ACC112 (cell line): Measurements from ENCODE around the gene LACTB.

ENCODE experiments used
- H2AFZ ChIP-seq: fragments of 200-600 bp; sonication (generic); one replicate; pipeline ENCODE4 v1.6.0; 2017; ENCODE audit warnings: antibody characterized with exemption, low read length; ENCODE audit not compliant: unreplicated experiment
- H3K27ac ChIP-seq: fragments of 200-600 bp; sonication (generic); 2 replicates; pipeline ENCODE4 v1.5.1; 2014; ENCODE audit warnings: low read depth, mild to moderate bottlenecking, antibody characterized with exemption, low read length, moderate library complexity
- H3K27me3 ChIP-seq: fragments of 200-600 bp; sonication (generic); 2 replicates; pipeline ENCODE4 v1.6.1; 2014; ENCODE audit warnings: mild to moderate bottlenecking, antibody characterized with exemption, low read length, moderate library complexity, mixed read lengths; ENCODE audit not compliant: insufficient read depth
- H3K36me3 ChIP-seq: fragments of 200-600 bp; sonication (generic); 2 replicates; pipeline ENCODE4 v1.6.1; 2016; ENCODE audit warnings: mild to moderate bottlenecking, antibody characterized with exemption, low read length, moderate library complexity, mixed read lengths; ENCODE audit not compliant: insufficient read depth
- H3K4me1 ChIP-seq: fragments of 200-600 bp; sonication (generic); one replicate; pipeline ENCODE4 v1.6.1; 2016; ENCODE audit warnings: low read length, mixed read lengths; ENCODE audit not compliant: insufficient read depth, unreplicated experiment, control insufficient read depth
- H3K4me3 ChIP-seq: fragments of 200-600 bp; sonication (generic); 2 replicates; pipeline ENCODE4 v1.5.1; 2014; ENCODE audit warnings: mild to moderate bottlenecking, low read depth, low read length
- H3K79me2 ChIP-seq: fragments of 200-600 bp; sonication (generic); one replicate; pipeline ENCODE4 v1.6.0; 2016; ENCODE audit warnings: low read length; ENCODE audit not compliant: control insufficient read depth, unreplicated experiment, insufficient read depth

The LACTB gene

DNA sequence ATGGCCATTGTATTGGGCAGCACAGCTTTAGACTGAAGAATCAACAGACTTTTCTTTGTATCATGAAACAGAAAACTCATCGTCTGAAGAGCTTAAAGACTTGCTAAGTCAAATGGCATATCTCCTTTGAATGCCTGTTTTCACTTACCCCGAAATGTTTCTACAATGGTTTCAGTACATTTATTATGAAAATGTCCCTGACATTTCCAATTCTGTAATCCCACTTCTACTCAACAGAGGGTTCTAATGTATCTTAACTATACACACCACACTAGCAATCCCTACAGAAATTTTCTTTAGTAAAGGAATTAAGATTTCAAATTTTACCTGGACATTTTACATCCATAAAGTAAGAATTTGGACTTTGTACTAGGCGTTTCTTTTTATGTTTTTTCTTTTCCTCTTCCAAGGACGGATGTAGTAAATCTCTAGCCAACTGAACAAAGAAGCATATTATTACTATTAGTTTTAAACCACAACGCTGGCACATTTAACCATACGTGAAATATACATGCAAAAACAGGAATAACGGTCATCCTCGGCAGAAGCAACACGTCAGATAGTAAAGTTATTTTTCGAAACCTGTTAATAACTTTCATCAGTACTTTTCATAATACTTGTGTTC lies 34.5 kb downstream of the LACTB start:
- Histone ChIP-seq H3K4me1 (peaks cover 9% of the 10 kb centered on the region), H3K27ac (peak overlapping the region; percentile 86), H3K79me2 (peaks cover 32% of the 10 kb centered on the region), H3K4me3 (peak overlapping the region; percentile 92), H3K36me3 (peaks cover 32% of the 10 kb centered on the region), H2AFZ (peak overlapping the region; percentile 1), H3K27me3 (no peaks in the 10 kb centered on the region)

DNA sequence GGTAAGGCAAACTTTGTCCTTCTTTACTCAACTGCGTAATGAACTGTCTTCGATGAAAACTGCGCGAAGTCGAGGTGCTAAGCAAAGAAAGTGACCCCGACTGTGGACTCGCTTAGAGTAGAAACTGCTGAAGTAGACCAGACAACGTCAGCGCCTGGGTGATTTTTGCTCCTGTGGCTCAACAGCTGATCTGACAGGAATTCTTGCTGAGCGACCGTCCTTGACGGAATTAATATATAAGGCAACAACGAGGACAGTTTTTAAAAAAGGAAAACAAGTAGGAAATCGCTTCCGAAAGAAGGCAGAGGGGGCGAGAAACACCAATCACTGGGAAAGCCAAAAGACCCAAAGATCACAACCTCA lies 35.1 kb downstream of the LACTB start:
- Histone ChIP-seq H3K27ac (peak overlapping the region; percentile 86), H3K4me3 (peak overlapping the region; percentile 92), H3K4me1 (peaks cover 9% of the 10 kb centered on the region), H2AFZ (peak overlapping the region; percentile 62), H3K36me3 (peaks cover 27% of the 10 kb centered on the region), H3K79me2 (peaks cover 32% of the 10 kb centered on the region), H3K27me3 (no peaks in the 10 kb centered on the region)

DNA sequence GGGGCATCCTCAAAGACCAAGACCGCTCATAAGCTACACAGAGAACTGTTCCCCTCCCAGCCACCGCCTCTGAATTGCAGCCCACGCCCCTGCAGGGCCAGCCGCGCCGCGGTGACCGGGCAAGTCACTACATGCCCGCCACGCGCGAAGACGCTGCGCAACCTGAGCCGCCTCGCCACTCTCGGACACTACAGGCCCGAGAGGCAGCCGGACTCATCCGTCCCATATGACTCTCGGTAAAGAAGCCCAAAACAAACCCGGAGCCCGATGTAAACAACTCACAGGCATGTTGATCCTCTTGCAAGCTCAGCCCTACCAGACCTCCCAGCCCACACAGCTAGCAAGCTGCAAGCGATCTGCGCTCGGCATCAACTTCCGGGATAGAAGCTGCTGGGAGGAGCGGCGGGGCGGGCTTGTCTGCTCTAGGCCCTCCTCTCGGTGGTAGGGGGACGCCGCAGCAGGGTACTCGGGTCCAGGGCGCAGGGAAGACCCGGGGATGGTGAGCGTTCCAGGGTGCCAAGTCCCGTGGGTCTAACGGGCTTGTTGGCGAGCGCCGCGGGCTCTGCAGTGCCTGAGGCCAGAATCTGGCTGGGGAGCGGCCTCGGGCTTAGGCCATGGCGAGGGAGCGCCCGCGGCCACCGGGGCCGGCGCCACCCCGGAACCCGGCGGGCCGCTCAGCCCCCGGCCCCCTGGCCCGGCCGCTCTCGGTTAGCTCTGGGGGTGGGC lies 35.6 kb downstream of the LACTB start, which contains the start of gene RPS27L:
RPS27L (minus strand) TSS at position 360 of the 726 bp plus-strand sequence; CDS start at position 288, 72 bp downstream.
- H3K27me3 ChIP-seq: no peaks in the 10 kb centered on the region
- H3K4me3 ChIP-seq: peak within 1 kb of the TSS; percentile 92
- peaks cover 32% of the 10 kb centered on the region for H3K79me2 ChIP-seq
- H3K27ac ChIP-seq: peak within 1 kb of the TSS; percentile 86
- peaks cover 9% of the 10 kb centered on the region for H3K4me1 ChIP-seq
- peak within 1 kb of the TSS; percentile 62 for H2AFZ ChIP-seq
- H3K36me3 ChIP-seq: peaks cover 22% of the 10 kb centered on the region

DNA sequence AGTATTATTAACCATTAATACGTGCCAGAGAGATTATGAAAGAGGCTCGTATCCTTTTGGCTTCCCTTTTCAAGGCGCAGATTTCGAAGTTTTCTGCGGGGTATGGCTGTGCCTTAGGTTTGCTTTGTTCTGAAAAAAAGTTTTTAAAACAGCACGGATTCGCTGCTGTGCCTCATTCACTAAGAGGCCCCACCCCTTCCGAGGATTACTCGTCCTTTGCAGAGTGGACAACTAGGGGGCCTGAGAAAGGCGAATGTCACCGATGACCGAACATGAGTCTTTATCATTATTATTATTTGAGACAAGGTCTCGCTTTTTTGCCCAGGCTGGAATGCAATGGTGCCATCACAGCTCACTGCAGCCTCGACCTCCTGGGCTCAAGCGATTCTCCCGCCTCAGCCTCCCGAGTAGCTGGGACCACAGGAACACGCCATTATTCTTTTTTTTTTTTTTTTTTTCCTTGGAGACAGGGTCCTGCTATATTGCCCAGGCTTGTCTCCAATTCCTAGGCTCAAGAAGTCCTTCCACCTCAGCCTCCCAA lies 36.3 kb downstream of the LACTB start:
- H3K79me2 ChIP-seq: peaks cover 30% of the 10 kb centered on the region
- H3K27me3 ChIP-seq: no peaks in the 10 kb centered on the region
- H3K27ac ChIP-seq: peak overlapping the region; percentile 86
- H2AFZ ChIP-seq: peak overlapping the region; percentile 62
- H3K4me3 ChIP-seq: peak overlapping the region; percentile 92
- H3K36me3 ChIP-seq: peaks cover 18% of the 10 kb centered on the region
- H3K4me1 ChIP-seq: peaks cover 9% of the 10 kb centered on the region

DNA sequence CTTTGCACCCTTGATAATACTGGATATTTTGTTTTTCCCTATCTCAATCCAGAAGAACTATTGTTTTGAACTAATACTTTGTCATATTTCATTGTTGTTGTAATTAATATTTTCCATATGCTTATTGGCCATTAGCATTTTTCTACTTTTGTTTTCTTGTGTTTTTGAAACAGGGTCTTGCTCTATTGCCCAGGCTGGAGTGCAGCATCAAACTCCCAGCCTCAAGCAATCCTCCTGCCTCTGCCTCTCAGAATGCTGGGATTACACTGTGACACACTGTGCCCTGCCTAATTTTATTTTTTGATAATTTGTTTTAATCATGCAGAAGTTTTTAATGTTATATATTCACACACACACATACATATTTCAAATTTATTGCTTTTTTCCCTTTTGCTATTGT lies 39.0 kb downstream of the LACTB start:
- no peak overlapping the region for H2AFZ ChIP-seq
- no peak overlapping the region for H3K4me3 ChIP-seq
- no peaks in the 10 kb centered on the region for H3K27me3 ChIP-seq
- H3K79me2 ChIP-seq: peaks cover 17% of the 10 kb centered on the region
- H3K36me3 ChIP-seq: no peaks in the 10 kb centered on the region; the same call in 1 of the 2 replicates
- no peaks in the 10 kb centered on the region for H3K4me1 ChIP-seq
- no peak overlapping the region for H3K27ac ChIP-seq

DNA sequence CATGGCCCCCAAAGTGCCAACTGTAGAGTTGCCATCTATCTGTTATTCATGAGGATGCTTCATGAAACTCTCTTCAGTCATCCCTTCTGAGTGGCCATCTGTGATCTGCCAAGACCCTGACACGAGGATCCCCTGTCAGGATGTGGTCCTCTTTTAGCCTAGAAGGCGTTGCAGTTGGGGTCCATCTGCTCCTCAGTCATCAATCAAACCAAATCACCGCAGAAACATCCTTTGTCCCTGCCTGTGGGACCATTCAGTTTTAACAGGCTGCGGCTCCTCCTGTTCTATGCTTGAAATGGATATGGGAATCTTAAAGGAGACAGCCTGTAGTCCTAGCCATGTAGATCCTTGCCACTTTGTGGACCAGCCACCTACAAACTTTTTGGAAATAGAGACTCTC lies 41.6 kb downstream of the LACTB start:
- Histone ChIP-seq H3K79me2 (no peaks in the 10 kb centered on the region), H3K4me1 (no peaks in the 10 kb centered on the region), H2AFZ (no peak overlapping the region), H3K27ac (no peak overlapping the region), H3K4me3 (no peak overlapping the region), H3K27me3 (no peaks in the 10 kb centered on the region), H3K36me3 (no peaks in the 10 kb centered on the region)

DNA sequence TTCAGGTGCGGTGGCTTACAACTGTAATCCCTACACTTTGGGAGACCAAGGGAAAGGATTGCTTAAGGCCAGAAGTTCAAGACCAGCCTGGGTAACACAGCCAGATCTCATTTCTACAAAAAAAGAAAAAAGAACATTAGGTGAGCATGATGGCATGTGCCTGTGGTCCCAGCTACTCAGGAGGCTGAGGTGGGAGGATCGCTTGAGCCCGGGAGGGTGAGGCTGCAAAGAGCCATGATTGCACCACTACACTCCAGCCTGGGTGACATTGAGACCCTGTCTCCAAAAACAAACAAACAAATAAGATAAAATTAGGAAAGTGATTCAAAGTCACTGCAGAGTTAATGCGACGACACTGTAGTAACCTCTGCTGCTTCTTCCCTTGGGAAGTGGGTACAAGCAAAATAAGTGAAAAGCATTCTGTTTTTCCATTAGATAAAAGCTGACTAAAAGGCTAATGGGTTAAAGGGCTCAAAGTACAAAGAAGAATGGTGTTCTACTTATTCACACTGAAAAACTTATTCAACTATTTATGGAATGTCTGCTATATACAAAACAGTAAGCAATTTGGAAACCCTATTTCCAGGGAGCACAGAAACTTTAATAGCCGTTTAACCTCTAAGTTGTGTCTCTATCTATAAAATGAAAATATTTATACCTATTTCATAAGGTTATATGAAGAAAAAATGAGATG lies 43.7 kb downstream of the LACTB start:
- H2AFZ ChIP-seq: no peak overlapping the region
- H3K27ac ChIP-seq: no peak overlapping the region
- no peaks in the 10 kb centered on the region for H3K4me1 ChIP-seq
- H3K36me3 ChIP-seq: no peaks in the 10 kb centered on the region
- H3K27me3 ChIP-seq: no peaks in the 10 kb centered on the region
- H3K79me2 ChIP-seq: no peaks in the 10 kb centered on the region
- H3K4me3 ChIP-seq: no peak overlapping the region

DNA sequence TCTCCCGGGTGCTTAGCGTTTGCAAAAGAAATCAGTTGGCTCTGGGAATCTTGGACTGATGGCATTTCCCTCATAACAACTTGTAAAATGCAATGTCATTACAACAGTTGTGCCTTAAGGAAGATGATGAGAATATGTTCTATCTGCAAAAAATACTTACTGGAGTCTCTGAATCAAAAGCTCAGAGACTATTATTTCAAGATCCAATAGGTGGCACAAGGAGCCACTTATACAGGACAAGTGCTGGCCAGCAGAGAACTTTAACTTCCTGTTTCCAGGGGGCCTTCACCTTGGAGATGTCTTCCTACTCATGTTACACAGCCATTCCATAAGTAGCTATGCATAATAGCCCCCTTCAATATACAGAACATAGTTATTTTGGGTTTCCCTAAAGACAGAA lies 44.6 kb downstream of the LACTB start:
- Histone ChIP-seq H3K36me3 (no peaks in the 10 kb centered on the region), H3K27ac (no peak overlapping the region), H3K27me3 (no peaks in the 10 kb centered on the region), H3K4me1 (no peaks in the 10 kb centered on the region), H3K4me3 (no peak overlapping the region), H2AFZ (no peak overlapping the region), H3K79me2 (no peaks in the 10 kb centered on the region)

DNA sequence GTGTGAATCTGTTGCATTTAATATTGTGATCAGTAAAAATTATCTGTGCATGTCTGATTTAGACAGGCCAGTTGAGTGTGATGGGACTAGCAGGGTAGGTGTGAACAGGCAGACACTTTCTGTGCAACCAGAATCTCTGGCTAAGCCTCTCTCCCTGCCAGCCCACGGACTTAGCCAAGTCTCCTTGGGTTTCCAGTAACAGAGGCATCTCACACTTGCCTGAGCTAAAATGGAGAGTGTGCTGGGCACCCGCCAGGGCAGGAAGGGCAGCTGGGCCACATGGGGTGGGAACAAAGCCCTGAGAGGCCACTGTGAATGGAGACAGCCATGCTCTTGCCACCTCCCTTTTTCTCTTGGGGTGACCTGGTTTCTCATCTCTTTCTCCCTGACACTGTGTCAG lies 48.1 kb downstream of the LACTB start:
- Histone ChIP-seq H3K4me1 (no peaks in the 10 kb centered on the region), H2AFZ (no peak overlapping the region), H3K36me3 (no peaks in the 10 kb centered on the region), H3K79me2 (no peaks in the 10 kb centered on the region), H3K27ac (no peak overlapping the region), H3K27me3 (no peaks in the 10 kb centered on the region), H3K4me3 (no peak overlapping the region)

DNA sequence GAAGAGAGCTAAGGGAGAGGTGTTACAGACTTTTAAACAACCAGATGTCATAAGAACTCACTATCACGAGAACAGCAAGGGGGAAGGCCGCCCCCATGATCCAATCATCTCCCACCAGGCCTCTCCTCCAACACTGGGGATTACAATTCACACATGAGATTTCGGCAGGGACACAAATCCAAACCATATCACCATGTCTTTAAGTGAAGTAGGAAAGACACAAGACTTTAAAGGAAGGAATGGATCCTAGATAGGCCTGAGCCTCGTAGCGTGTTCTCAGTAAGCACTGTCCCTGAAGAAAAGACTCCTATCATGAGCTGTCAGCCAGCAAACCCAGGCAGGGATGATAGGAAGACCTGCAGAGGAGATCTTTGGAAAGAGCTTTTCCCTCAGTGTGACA lies 50.7 kb downstream of the LACTB start:
- peaks cover 3% of the 10 kb centered on the region for H3K4me1 ChIP-seq
- no peaks in the 10 kb centered on the region for H3K79me2 ChIP-seq
- H3K4me3 ChIP-seq: no peak overlapping the region
- no peak overlapping the region for H2AFZ ChIP-seq
- no peaks in the 10 kb centered on the region for H3K36me3 ChIP-seq
- no peak overlapping the region for H3K27ac ChIP-seq
- no peaks in the 10 kb centered on the region for H3K27me3 ChIP-seq
